Motor neuron (in vitro differentiated cells): ENCODE results near the gene THADA. TPM values are rescaled to one million over a fixed set of nuclear protein-coding genes. Genes with fewer than 3 reads are reported as not detected.
"Not testable (repeated sequence)": the region's sequence is repeated elsewhere in the genome, so short reads cannot be mapped to it uniquely, and the experiment has no call there.

Experiments used
- ATAC-seq, 8 experiments: fragments of 200-7000 bp; cut with Tn5 transposase; replicated peaks in 6 of 8; 2 replicates each; pipeline ENCODE4 v1.8.0; 2021; ENCODE audit warnings: mild to moderate bottlenecking in 8 of 8, moderate library complexity in 8 of 8
- H3K27ac ChIP-seq, 2 donors: fragments of 250-450 bp; sonication (Bioruptor Pico); 2 replicates each; pipeline ENCODE4 v1.9.0; 2021; ENCODE audit warnings: antibody characterized with exemption in 2 of 2, mild to moderate bottlenecking in 2 of 2, moderate library complexity in 1 of 2
- H3K4me1 ChIP-seq, 2 donors: fragments of 250-450 bp; sonication (Bioruptor Pico); replicated peaks in 1 of 2; 2 replicates each; pipeline ENCODE4 v1.6.1; 2021; ENCODE audit warnings: antibody characterized with exemption in 2 of 2, mild to moderate bottlenecking in 2 of 2, moderate library complexity in 1 of 2
- H3K4me3 ChIP-seq, 5 donors: fragments of 250-450 bp; sonication (Bioruptor Pico); 2 replicates each; pipeline ENCODE4 v1.9.0; 2021; ENCODE audit warnings: antibody characterized with exemption in 5 of 5, mild to moderate bottlenecking in 5 of 5, moderate library complexity in 4 of 5
- WGBS, 10 experiments: fragments of 450-650 bp; shearing (Covaris generic); methylation state at CpG; one replicate each; pipeline ENCODE4 v1.0.0; 2022; 5-methylcytosine and 5-hydroxymethylcytosine counted together
- in situ Hi-C, 9 experiments: fragments of 400-800 bp; cut with MboI; loops; one replicate each; pipeline ENCODE4 v1.15.0; 2021; ENCODE audit warnings: low sequenced_read_pairs in 9 of 9, low pct_unique_long_range_greater_than_20kb in 2 of 9; ENCODE audit not compliant: unreplicated experiment in 9 of 9
- total RNA-seq, 8 experiments: library from RNA; unstranded; fragments of 300-600 nt; gene quantifications; 2 replicates each; pipeline versions ENCODE4 v1.2.3 to v1.2.4, GENCODE V29; 2022

THADA gene
- total RNA-seq, 8 experiments from 2014 or later = 10.4 to 33.6 (median 15.9) TPM

GRCh38 chr2:43619511-43619910, 23.7 kb upstream of the THADA start:
- WGBS, 10 experiments = 20 to 100% (median 88%) methylated on average over 1 to 10 of the region's 10 CpGs; no CpG with 5 or more reads in 1 of the 10 experiments
- H3K27ac ChIP-seq = no peak overlapping the region
- no peak for ATAC-seq
- in situ Hi-C loops = loop anchor here in 1 of 9 experiments (25.0 kb wide), 1 partner anchor 268 kb away; no protein-coding TSS in a partner anchor
- H3K4me1 ChIP-seq = no peaks in the 10 kb centered on the region
- H3K4me3 ChIP-seq = no peak overlapping the region

GRCh38 chr2:43616967-43617680, 21.3 kb upstream of the THADA start:
- in situ Hi-C loops = loop anchor here in 1 of 9 experiments (25.0 kb wide), 1 partner anchor 270 kb away; no protein-coding TSS in a partner anchor
- 58 to 100% (median 80%) methylated on average over 1 to 5 of the region's 5 CpGs; no CpG with 5 or more reads in 2 of the 10 experiments for whole genome bisulfite sequencing, 10 experiments

GRCh38 chr2:43612944-43613343, 17.1 kb upstream of the THADA start:
- Histone ChIP-seq H3K27ac (no peak overlapping the region), H3K4me3 (no peak overlapping the region), H3K4me1 (no peaks in the 10 kb centered on the region)
- peak in 2 of 8 experiments; percentile 11 to 12 for ATAC-seq
- 26 to 100% (median 77%) methylated on average over 1 to 7 of the region's 7 CpGs; no CpG with 5 or more reads in 2 of the 10 experiments for WGBS, 10 experiments
- in situ Hi-C loops = loop anchor here in 1 of 9 experiments (25.0 kb wide), 1 partner anchor 274 kb away; no protein-coding TSS in a partner anchor

More at GRCh38 chr2:43616967-43617680, 21.3 kb upstream of the THADA start:
- Histone ChIP-seq H3K27ac (no peak overlapping the region), H3K4me1 (no peaks in the 10 kb centered on the region), H3K4me3 (no peak overlapping the region)
- no peak for ATAC-seq

- in situ Hi-C loops = loop anchor here in 1 of 9 experiments (25.0 kb wide), 1 partner anchor 275 kb away; no protein-coding TSS in a partner anchor
- Histone ChIP-seq H3K27ac (no peak overlapping the region), H3K4me3 (no peak overlapping the region), H3K4me1 (no peaks in the 10 kb centered on the region)
- WGBS, 10 experiments = 7 to 90% (median 56%) methylated on average over 2 to 14 of the region's 14 CpGs; no CpG with 5 or more reads in 1 of the 10 experiments
- ATAC-seq = peak; percentile 79 to 95 (median 88)
Measured at GRCh38 chr2:43611987-43612894, 16.4 kb upstream of the THADA start.

- in situ Hi-C loops = loop anchor here in 1 of 9 experiments (25.0 kb wide), 1 partner anchor 277 kb away; no protein-coding TSS in a partner anchor
- 74 to 100% (median 90%) methylated on average over 1 to 4 of the region's 4 CpGs; no CpG with 5 or more reads in 2 of the 10 experiments for WGBS, 10 experiments
- Histone ChIP-seq H3K4me1 (no peaks in the 10 kb centered on the region), H3K4me3 (no peak overlapping the region), H3K27ac (no peak overlapping the region)
- no peak for ATAC-seq
Measured at GRCh38 chr2:43610361-43610760, 14.5 kb upstream of the THADA start.

GRCh38 chr2:43609290-43609918, 13.6 kb upstream of the THADA start:
- in situ Hi-C loops = loop anchor here in 1 of 9 experiments (25.0 kb wide), 1 partner anchor 278 kb away; no protein-coding TSS in a partner anchor
- H3K4me1 ChIP-seq = no peaks in the 10 kb centered on the region
- 0 to 100% (median 42%) methylated on average over 1 to 6 of the region's 6 CpGs for WGBS, 10 experiments
- ATAC-seq = peak; percentile 69 to 86 (median 80)
- no peak overlapping the region for H3K4me3 ChIP-seq
- no peak overlapping the region for H3K27ac ChIP-seq

GRCh38 chr2:43605851-43606250, 10.0 kb upstream of the THADA start:
- in situ Hi-C loops = loop anchor here in 1 of 9 experiments (25.0 kb wide), 1 partner anchor 281 kb away; no protein-coding TSS in a partner anchor
- Histone ChIP-seq H3K27ac (no peak overlapping the region), H3K4me1 (no peaks in the 10 kb centered on the region), H3K4me3 (no peak overlapping the region)
- ATAC-seq = no peak
- 71 to 95% (median 89%) methylated on average over 1 to 5 of the region's 5 CpGs; no CpG with 5 or more reads in 2 of the 10 experiments for WGBS, 10 experiments

GRCh38 chr2:43605079-43605655, 9.3 kb upstream of the THADA start:
- Histone ChIP-seq H3K4me3 (no peak overlapping the region), H3K4me1 (no peaks in the 10 kb centered on the region), H3K27ac (no peak overlapping the region)
- in situ Hi-C loops = loop anchor here in 1 of 9 experiments (25.0 kb wide), 1 partner anchor 282 kb away; no protein-coding TSS in a partner anchor
- peak; percentile 42 to 91 (median 72) for ATAC-seq
- 0 to 18% (median 7%) methylated on average over 1 to 2 of the region's 2 CpGs; no CpG with 5 or more reads in 2 of the 10 experiments for WGBS, 10 experiments

- Histone ChIP-seq H3K27ac (no peak overlapping the region), H3K4me3 (no peak overlapping the region), H3K4me1 (no peaks in the 10 kb centered on the region)
- ATAC-seq = no peak
- 45 to 100% (median 83%) methylated on average over 1 to 3 of the region's 4 CpGs; no CpG with 5 or more reads in 3 of the 10 experiments for WGBS, 10 experiments
- in situ Hi-C loops = loop anchor here in 1 of 9 experiments (25.0 kb wide), 1 partner anchor 283 kb away; no protein-coding TSS in a partner anchor
Measured at GRCh38 chr2:43604674-43605073, 8.8 kb upstream of the THADA start.

GRCh38 chr2:43600596-43600995, 4.8 kb upstream of the THADA start:
- in situ Hi-C loops = loop anchor here in 1 of 9 experiments (25.0 kb wide), 1 partner anchor 287 kb away; no protein-coding TSS in a partner anchor
- H3K27ac ChIP-seq, H3K4me3 ChIP-seq, ATAC-seq, H3K4me1 ChIP-seq: not testable (repeated sequence)
- WGBS, 10 experiments = 22 to 88% (median 60%) methylated on average over 1 of the region's 1 CpG; no CpG with 5 or more reads in 3 of the 10 experiments

GRCh38 chr2:43594875-43595274, 963 bp downstream of the THADA start:
- peak overlapping the region; percentile 86 to 98 (median 96) for H3K4me3 ChIP-seq
- peaks cover 5 to 12% of the 10 kb centered on the region in 2 donors for H3K4me1 ChIP-seq
- in situ Hi-C loops = no loop called here
- peak overlapping the region in 1 of 2 donors; percentile 96 for H3K27ac ChIP-seq
- WGBS, 10 experiments = 63 to 94% (median 89%) methylated on average over 2 to 3 of the region's 3 CpGs; no CpG with 5 or more reads in 4 of the 10 experiments
- no peak for ATAC-seq

GRCh38 chr2:43593254-43593653, 2.6 kb downstream of the THADA start:
- no peak for ATAC-seq
- no peak overlapping the region for H3K27ac ChIP-seq
- H3K4me1 ChIP-seq = peaks cover 5 to 12% of the 10 kb centered on the region in 2 donors
- 62 to 100% (median 89%) methylated on average over 1 to 3 of the region's 3 CpGs; no CpG with 5 or more reads in 2 of the 10 experiments for WGBS, 10 experiments
- no peak overlapping the region for H3K4me3 ChIP-seq
- in situ Hi-C loops = no loop called here
